ENCODE data around the gene MEOX2. TPM values are rescaled to one million over a fixed set of nuclear protein-coding genes. Genes with fewer than 3 reads are reported as not detected.

MEOX2 gene
- total RNA-seq, 1 experiment from 2014 or later, result not detected

- H3K27me3 Mint-ChIP-seq (ENCODE audit: insufficient read depth, unreplicated experiment), result no peaks in the 10 kb centered on the region
- no peaks in the 10 kb centered on the region for H3K36me3 Mint-ChIP-seq (ENCODE audit: insufficient read depth, unreplicated experiment)
- Histone ChIP-seq H3K36me3 (ENCODE audit: control insufficient read depth, insufficient read depth, low read length) (no peaks in the 10 kb centered on the region), H3K4me1 (no peaks in the 10 kb centered on the region), H3K4me3 (ENCODE audit: low read depth, low read length) (no peak overlapping the region), H3K27me3 (replicated peaks; ENCODE audit: control insufficient read depth, insufficient read depth, low read length) (no peaks in the 10 kb centered on the region), H3K9me3 (no peaks in the 10 kb centered on the region; the same call in 1 of the 2 replicates)
- no peak for TF ChIP-seq CTCF (IDR thresholded peaks at IDR 0.05; ENCODE audit: insufficient read depth in 1 of 2, low read depth in 1 of 2, low read length in 1 of 2, severe bottlenecking in 1 of 2, unreplicated experiment in 1 of 2)
- no peak for DNase-seq
- H3K9me3 Mint-ChIP-seq (ENCODE audit: unreplicated experiment), result peaks cover 7% of the 10 kb centered on the region
- peaks cover 10% of the 10 kb centered on the region for H3K4me1 Mint-ChIP-seq (ENCODE audit: low read depth, unreplicated experiment)
- POLR2A ChIA-PET, result no interaction called here
- H3K27ac Mint-ChIP-seq (ENCODE audit: unreplicated experiment), result no peak overlapping the region
- BruUV-seq (replicated peaks), result no TSS peak
- CTCF ChIA-PET, result no interaction called here
- intact Hi-C loops (cut with micrococcal nuclease; ENCODE audit: unreplicated experiment), result no loop called here
- H3K4me3 Mint-ChIP-seq (ENCODE audit: unreplicated experiment), result no peak overlapping the region
Observed at GRCh38 chr7:15593382-15593781, 93.1 kb downstream of the MEOX2 start.

- no peaks in the 10 kb centered on the region for H3K27me3 Mint-ChIP-seq (ENCODE audit: insufficient read depth, unreplicated experiment)
- H3K4me1 Mint-ChIP-seq (ENCODE audit: low read depth, unreplicated experiment), result no peaks in the 10 kb centered on the region
- H3K4me3 Mint-ChIP-seq (ENCODE audit: unreplicated experiment), result no peak overlapping the region
- no peaks in the 10 kb centered on the region for H3K36me3 Mint-ChIP-seq (ENCODE audit: insufficient read depth, unreplicated experiment)
- no peaks in the 10 kb centered on the region for H3K27me3 ChIP-seq (replicated peaks; ENCODE audit: control insufficient read depth, insufficient read depth, low read length)
- no peaks in the 10 kb centered on the region for H3K4me1 ChIP-seq
- ChIA-PET CTCF (no interaction called here), POLR2A (no interaction called here)
- peaks cover 26% of the 10 kb centered on the region for H3K9me3 Mint-ChIP-seq (ENCODE audit: unreplicated experiment)
- H3K4me3 ChIP-seq (ENCODE audit: low read depth, low read length), result no peak overlapping the region
- BruUV-seq (replicated peaks), result no TSS peak
- H3K27ac Mint-ChIP-seq (ENCODE audit: unreplicated experiment), result no peak overlapping the region
- intact Hi-C loops (cut with micrococcal nuclease; ENCODE audit: unreplicated experiment), result no loop called here
- DNase-seq, result no peak
- TF ChIP-seq CTCF (IDR thresholded peaks at IDR 0.05; ENCODE audit: insufficient read depth in 1 of 2, low read depth in 1 of 2, low read length in 1 of 2, severe bottlenecking in 1 of 2, unreplicated experiment in 1 of 2), result no peak
- no peaks in the 10 kb centered on the region for H3K36me3 ChIP-seq (ENCODE audit: control insufficient read depth, insufficient read depth, low read length)
- peaks cover 13% of the 10 kb centered on the region; the same call in 1 of the 2 replicates for H3K9me3 ChIP-seq
Observed at GRCh38 chr7:15586266-15586665, 100.2 kb downstream of the MEOX2 start.

GRCh38 chr7:15584575-15584974 is 101.9 kb downstream of the MEOX2 start:
- peaks cover 13% of the 10 kb centered on the region; the same call in 1 of the 2 replicates for H3K9me3 ChIP-seq
- POLR2A ChIA-PET, result no interaction called here
- no TSS peak for BruUV-seq (replicated peaks)

More at GRCh38 chr7:15584575-15584974, 101.9 kb downstream of the MEOX2 start:
- intact Hi-C loops (cut with micrococcal nuclease; ENCODE audit: unreplicated experiment), result no loop called here
- CTCF ChIA-PET, result no interaction called here
- Histone ChIP-seq H3K4me1 (no peaks in the 10 kb centered on the region), H3K4me3 (ENCODE audit: low read depth, low read length) (no peak overlapping the region), H3K36me3 (ENCODE audit: control insufficient read depth, insufficient read depth, low read length) (no peaks in the 10 kb centered on the region), H3K27me3 (replicated peaks; ENCODE audit: control insufficient read depth, insufficient read depth, low read length) (no peaks in the 10 kb centered on the region)
- H3K4me3 Mint-ChIP-seq (ENCODE audit: unreplicated experiment), result no peak overlapping the region
- DNase-seq, result no peak
- H3K27me3 Mint-ChIP-seq (ENCODE audit: insufficient read depth, unreplicated experiment), result no peaks in the 10 kb centered on the region
- H3K4me1 Mint-ChIP-seq (ENCODE audit: low read depth, unreplicated experiment), result no peaks in the 10 kb centered on the region
- peaks cover 26% of the 10 kb centered on the region for H3K9me3 Mint-ChIP-seq (ENCODE audit: unreplicated experiment)
- TF ChIP-seq CTCF (IDR thresholded peaks at IDR 0.05; ENCODE audit: insufficient read depth in 1 of 2, low read depth in 1 of 2, low read length in 1 of 2, severe bottlenecking in 1 of 2, unreplicated experiment in 1 of 2), result no peak
- H3K36me3 Mint-ChIP-seq (ENCODE audit: insufficient read depth, unreplicated experiment), result no peaks in the 10 kb centered on the region
- H3K27ac Mint-ChIP-seq (ENCODE audit: unreplicated experiment), result no peak overlapping the region

Data from Caco-2 (cell line).